Cerebellar nuclear complex (tissue), 1 donor: ENCODE measurements around the gene DENND2C.

Source experiments
- DNase-seq, 2 experiments: peaks; one replicate each; lab custom pipeline; 2025; lab: John Stamatoyannopoulos, UW

Gene DENND2C

DNA sequence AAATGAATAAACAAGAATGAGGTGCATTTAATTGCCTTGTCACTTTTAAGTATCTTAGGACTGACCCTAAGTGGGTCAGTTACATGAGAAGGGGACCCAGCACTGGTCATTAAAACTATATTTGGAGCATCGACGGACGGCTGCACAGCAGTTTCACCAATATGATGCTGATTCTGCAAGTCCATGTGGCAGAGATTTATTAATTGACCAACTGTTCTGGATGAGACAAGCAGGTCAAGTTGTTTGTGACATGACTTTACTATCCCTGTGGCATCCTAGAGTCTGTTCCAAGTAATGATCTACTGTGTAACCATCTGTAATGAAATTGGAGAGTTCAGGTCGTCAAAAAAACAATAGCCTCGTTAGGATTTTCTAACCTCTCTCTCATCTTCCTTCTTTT is 16.0 kb upstream of the DENND2C start:
- no peak for DNase-seq

DNA sequence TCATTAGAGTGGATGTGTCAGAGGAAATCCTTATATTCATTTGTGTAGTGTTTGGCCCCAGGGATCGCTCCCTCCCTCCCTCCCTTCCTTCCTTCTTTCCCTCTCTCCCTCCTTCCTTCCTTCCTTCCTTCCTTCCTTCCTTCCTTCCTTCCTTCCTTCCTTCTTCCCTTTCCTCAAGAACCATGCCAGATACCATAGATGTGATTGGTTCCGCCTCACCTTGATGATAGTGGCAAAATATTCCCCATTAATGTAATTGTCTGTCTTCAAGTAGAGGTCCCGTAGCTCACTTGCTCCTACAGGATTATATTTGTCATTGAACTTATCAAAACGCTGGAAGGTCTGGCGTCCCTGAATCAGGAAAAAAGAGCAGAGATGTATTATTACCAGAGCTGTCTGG is 7.8 kb upstream of the DENND2C start:
- DNase-seq, result no peak

GRCh38 chr1:114676115-114676514 is 6.3 kb upstream of the DENND2C start:
- DNase-seq, result no peak

GRCh38 chr1:114671939-114672275 is 2.1 kb upstream of the DENND2C start:
- DNase-seq, result no peak

DNA sequence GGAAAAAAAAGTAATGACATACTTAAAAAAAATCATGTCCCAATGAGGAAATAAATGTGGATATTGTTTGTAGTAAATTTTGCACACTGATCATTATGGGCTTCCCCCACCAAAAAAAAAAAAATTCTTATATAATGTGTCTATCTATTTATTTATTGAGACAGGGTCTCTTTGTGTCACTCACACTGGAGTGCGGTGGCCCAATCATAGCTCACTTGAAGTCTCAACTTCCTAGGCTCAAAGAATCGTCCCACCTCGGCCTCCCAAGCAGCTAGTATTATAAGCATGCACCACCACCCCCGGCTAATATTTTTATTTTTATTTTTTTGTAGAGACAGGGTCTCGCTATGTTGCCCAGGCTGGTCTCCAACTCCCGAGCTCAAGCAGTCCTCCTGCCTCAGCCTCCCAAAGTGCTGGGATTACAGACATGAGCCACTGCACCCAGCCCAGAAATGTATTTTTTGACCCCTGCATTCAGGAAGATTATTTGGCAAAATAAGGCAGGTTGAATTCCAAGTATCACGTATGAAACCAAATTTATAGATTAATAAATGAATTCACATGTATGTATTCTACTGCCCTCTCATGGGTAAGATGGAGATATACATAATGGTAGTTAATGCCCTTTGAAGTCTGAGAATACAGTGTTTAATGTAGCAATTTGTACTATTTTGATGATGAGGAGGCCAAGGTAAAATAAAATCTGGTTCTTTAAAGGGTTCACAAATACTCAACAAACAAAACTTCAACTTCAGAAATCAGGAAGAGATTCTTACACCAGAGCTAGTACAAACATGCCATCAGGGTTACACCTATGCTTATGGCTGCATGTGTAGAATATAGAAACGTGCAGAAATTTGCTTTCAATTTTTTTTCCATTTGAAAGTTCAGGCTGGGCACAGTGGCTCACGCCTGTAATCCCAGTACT is 1.4 kb upstream of the DENND2C start:
- DNase-seq, result no peak

GRCh38 chr1:114670083-114671010 is 498 bp upstream of the DENND2C start:
- peak; percentile 25 to 68 for DNase-seq

DNA sequence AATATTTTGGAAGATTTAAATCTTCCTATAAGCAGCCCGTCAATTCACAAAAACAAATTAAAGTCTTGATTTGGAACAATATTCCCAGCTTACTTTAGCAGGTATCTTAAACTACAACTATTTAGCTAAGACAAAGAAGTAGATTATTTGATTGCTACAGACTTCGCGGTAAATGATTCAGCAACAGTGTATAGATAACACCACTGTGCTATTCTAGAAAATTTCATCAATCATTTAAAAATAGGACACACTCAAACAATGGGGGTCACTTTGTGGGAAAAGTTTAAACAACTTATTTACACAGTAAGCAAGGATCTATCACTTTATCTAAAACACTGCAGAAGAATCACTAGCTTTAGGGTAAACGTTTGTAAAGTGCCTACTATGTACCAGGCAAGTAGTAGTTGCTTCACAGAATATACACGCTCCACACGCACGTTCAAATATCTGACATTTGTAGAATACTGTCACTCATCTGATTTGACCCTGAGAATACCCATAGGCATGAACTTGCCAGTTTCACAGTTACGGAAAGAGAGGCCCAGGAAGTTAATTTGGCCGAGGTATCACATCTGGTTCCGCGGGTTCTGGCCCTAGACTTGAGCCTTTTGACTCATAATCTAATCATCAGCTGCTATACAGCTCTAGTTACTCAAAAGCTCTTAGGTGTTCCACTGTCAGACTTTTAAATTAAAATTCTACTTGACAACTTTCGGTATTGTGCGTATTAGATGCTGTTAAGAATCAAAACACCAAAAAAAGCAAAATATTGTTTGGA is 876 bp downstream of the DENND2C start:
- DNase-seq, result no peak

DNA sequence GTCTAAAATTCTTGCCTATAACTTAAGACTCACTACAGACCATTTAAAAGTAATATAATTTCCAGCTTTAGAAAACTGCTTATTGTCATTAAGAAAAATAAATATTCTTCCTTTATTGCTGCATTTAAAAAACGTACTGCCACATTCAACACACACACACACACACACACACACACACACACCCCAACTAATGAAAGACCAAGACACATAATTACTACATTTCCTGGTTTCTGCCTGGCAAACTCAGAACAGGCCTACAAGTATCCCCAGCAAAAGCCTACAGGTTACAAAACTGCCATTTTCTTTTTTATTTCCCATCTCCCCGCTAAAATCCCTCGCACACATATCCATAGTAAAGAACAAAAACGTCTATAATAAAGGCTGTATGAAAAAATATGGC is 1.5 kb downstream of the DENND2C start:
- DNase-seq, result no peak

DNA sequence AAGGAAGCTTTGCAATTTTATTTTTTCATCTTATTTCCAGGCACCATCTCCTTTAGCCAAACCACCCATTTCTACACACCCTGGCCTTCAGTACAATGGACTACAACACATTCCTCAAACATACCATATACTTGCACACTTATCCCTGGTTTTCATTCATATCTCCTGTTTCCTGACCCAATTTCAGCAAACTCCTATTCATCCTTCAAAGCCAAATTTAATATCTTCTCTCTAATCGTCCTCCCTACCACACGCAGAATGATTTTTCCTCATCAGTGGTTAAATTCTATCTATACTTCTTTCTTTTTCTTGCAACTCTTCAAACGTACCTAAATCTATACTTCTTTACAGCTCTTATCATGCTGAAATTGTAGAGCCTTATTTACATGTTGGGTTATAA is 2.9 kb downstream of the DENND2C start:
- DNase-seq, result no peak

DNA sequence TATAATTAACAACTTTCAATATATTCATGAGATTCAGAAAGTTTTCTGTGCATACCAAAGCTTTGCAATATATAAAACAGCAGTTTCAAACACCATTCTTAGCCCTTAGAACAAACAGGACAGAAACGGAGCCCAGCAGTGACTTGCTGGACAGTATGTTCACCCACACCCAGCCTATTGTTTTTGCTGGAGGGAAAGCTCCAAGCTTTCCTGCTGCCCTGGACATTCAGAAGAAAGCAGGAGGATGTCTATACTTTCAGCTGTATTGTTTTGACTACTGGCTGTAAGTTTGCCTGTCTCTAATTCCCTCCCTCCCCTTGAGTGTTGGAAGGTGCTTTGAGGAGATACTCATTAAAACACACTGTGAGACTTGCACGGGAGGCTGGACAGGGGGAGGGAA is 9.6 kb downstream of the DENND2C start:
- no peak for DNase-seq

DNA sequence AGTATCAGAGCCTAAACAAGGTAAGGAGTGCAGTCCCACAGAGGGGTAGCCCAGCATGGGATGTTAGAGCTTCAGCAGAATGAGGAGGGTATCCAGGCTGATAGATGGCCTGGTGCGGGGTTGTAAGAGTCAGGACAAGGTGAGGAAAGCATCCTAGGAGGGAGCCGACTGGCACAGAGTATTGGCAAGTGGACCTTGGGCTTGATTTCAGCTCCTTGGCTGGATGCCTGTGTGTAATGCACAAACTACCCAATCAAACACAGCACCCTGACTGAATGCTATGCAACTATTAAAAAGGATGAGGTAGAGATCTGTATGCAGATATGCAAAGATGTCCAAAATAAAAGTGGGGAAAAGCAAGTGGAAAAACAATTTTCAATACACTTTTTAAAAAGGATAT is 18.0 kb downstream of the DENND2C start:
- DNase-seq, result no peak

DNA sequence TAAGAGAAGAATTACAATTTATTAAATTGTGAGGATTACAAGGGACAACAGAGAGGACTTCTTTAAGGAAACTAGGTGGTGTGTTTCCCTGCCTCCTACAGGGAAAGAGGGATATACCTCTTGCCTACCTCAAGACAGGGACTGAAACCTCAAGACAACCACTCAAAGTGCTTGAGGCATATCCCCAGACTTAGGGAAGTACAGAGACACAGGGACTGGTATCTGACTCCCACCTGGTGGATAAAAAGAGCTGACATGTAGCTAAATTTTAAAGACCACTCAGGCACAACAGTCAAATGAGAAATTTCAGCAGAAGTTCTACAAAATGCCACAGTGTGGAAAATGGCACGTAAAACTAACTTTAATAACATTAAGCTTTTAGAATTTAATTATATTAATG is 21.3 kb downstream of the DENND2C start:
- DNase-seq, result no peak

DNA sequence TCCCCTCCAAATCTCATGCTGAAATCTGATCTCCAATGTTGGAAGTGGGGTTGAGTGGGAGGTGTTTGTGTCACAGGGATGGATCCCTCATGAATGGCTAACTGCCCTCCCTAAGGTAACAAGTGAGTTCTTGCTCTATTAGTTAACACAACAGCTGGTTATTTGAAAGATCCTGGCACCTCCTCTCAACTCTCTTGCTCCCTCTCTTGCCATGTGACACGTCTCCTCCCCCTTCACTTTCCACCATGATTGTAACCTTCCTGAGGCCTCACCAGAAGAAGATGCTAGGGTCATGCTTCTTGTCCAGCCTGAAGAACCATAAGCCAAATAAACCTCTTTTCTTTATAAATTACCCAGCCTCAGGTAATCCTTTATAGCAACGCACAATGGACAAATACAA is 28.5 kb downstream of the DENND2C start:
- no peak for DNase-seq

GRCh38 chr1:114638910-114639309 is 30.9 kb downstream of the DENND2C start:
- no peak for DNase-seq

DNA sequence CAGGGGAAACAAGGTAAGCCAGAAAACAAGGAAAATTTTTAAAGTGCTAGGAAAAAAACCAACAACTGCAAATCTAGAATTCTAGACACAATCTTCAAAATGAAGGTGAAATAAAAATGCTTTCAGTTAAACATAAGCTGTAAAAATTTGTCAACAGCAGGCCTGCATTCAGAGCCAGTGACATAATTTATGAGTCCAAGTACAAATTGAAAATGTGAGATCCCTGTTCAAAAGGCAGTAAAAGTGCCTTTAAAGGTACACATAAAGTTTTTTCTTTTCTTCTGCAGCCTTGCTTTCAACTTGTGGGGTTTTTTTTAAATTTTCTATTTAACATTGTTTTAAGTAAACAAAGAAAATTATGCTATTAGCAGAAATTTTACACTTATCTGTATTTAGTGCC is 37.4 kb downstream of the DENND2C start:
- no peak for DNase-seq

GRCh38 chr1:114627107-114627506 is 42.7 kb downstream of the DENND2C start:
- DNase-seq, result no peak

GRCh38 chr1:114623364-114623763 is 46.5 kb downstream of the DENND2C start:
- DNase-seq, result no peak

DNA sequence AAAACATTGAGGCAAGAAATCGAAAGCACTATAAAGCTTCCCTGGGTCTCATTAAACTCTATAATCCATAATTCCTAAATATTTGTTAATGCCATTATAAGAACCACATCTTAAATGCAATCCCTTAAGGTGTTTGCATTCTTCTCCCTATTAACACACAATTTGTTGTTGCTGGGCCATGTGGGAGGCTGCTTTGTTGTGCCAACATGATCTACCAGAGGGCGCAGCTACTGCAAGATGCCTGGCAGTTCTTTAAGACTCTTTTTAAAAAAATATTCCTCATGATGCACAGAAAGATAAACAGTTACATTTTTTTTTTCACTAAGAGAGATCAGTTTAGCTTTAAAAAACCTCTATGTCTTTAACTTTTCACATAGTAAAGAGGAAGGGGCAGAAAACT is 49.4 kb downstream of the DENND2C start:
- DNase-seq, result no peak

DNA sequence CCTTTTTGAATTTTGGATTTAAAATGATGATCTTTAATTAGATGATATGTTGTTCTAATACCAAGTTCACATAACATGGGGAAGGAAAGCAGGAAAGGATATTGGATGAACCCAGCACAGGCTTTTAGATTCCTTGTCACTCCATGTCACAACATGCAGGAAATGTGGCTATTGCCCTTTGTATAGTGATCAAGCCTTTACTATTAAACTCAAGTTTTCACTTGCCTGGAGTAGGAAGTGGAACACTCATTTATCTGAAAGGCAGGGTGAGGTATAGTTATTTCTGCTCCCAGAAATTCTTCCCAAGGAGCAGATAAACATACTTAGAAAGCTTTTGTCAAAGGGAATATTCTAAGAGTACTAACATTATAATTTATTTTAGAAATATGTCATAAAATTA is 51.2 kb downstream of the DENND2C start:
- DNase-seq, result no peak

- no peak for DNase-seq
Observed at GRCh38 chr1:114610546-114611245, 59.2 kb downstream of the DENND2C start.

DNA sequence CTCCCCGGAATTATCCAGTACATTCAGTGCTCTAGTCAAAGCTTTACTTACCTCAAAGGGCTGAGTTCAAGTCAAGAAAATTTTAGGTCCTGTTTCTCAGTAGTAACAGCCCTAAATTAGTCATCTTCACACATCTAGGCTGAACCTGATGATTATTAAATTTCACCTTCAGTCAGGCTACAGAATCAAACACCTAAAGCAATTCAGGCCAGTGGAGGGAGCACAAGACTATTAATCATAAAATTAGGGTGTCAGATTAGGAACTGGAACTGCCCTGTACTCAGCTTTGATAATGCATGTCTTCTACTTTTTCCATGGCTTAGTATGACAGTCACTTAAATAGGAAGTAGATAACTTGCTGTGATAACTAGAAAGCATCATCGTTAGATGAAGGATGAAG is 60.0 kb downstream of the DENND2C start:
- no peak for DNase-seq

- DNase-seq, result no peak
Observed at GRCh38 chr1:114609026-114609425, 60.8 kb downstream of the DENND2C start.
